ENCODE measurements around the gene NUF2. TPM values are rescaled to one million over a fixed set of nuclear protein-coding genes. Genes with fewer than 3 reads are reported as not detected.

The NUF2 gene
- polyA plus RNA-seq, 1 experiment: 8.1 TPM

GRCh38 chr1:163367721-163368120 lies 46.0 kb downstream of the NUF2 start:
- Histone ChIP-seq H3K27ac (ENCODE audit: low read depth, low read length) (no peak overlapping the region), H3K4me3 (ENCODE audit: low read depth, low read length) (no peak overlapping the region), H3K9me3 (ENCODE audit: control insufficient read depth, insufficient read depth, low read length) (no peaks in the 10 kb centered on the region), H3K27me3 (ENCODE audit: control insufficient read depth, insufficient read depth, low read length) (peaks cover 11% of the 10 kb centered on the region)
- POLR2A ChIA-PET: no interaction called here
- TF ChIP-seq CTCF (IDR thresholded peaks at IDR 0.05; ENCODE audit: low read depth, low read length): no peak
- CTCF ChIA-PET: interaction anchor here (0.6 to 1.7 kb wide), 3 partner anchors 9 to 1221 kb away, joined by 3 to 12 read pairs (median 3); no protein-coding TSS in a partner anchor
- DNase-seq (ENCODE audit: low read depth, low spot score): no peak

- POLR2A ChIA-PET: no interaction called here
- Histone ChIP-seq H3K9me3 (ENCODE audit: control insufficient read depth, insufficient read depth, low read length) (no peaks in the 10 kb centered on the region), H3K27ac (ENCODE audit: low read depth, low read length) (no peak overlapping the region), H3K4me3 (ENCODE audit: low read depth, low read length) (no peak overlapping the region), H3K27me3 (ENCODE audit: control insufficient read depth, insufficient read depth, low read length) (peaks cover 4% of the 10 kb centered on the region)
- DNase-seq (ENCODE audit: low read depth, low spot score): no peak
- TF ChIP-seq CTCF (IDR thresholded peaks at IDR 0.05; ENCODE audit: low read depth, low read length): no peak
- CTCF ChIA-PET: interaction anchor here (2.0 kb wide), 1 partner anchor 14 kb away, joined by 7 read pairs; no protein-coding TSS in a partner anchor
Observed at GRCh38 chr1:163372576-163372975, 50.8 kb downstream of the NUF2 start.

- POLR2A ChIA-PET: no interaction called here
- CTCF ChIA-PET: no interaction called here
- no peak overlapping the region for H3K27ac ChIP-seq (ENCODE audit: low read depth, low read length)
- no peak overlapping the region for H3K4me3 ChIP-seq (ENCODE audit: low read depth, low read length)
- no peak for DNase-seq (ENCODE audit: low read depth, low spot score)
- TF ChIP-seq CTCF (IDR thresholded peaks at IDR 0.05; ENCODE audit: low read depth, low read length): no peak
- no peaks in the 10 kb centered on the region for H3K9me3 ChIP-seq (ENCODE audit: control insufficient read depth, insufficient read depth, low read length)
- no peaks in the 10 kb centered on the region for H3K27me3 ChIP-seq (ENCODE audit: control insufficient read depth, insufficient read depth, low read length)
Observed at GRCh38 chr1:163378554-163378953, 56.8 kb downstream of the NUF2 start.

- ChIA-PET CTCF (no interaction called here), POLR2A (no interaction called here)
- no peak for DNase-seq (ENCODE audit: low read depth, low spot score)
Observed at GRCh38 chr1:163379801-163380200, 58.0 kb downstream of the NUF2 start.

More at GRCh38 chr1:163379801-163380200, 58.0 kb downstream of the NUF2 start:
- TF ChIP-seq CTCF (IDR thresholded peaks at IDR 0.05; ENCODE audit: low read depth, low read length): no peak
- Histone ChIP-seq H3K9me3 (ENCODE audit: control insufficient read depth, insufficient read depth, low read length) (no peaks in the 10 kb centered on the region), H3K4me3 (ENCODE audit: low read depth, low read length) (no peak overlapping the region), H3K27ac (ENCODE audit: low read depth, low read length) (no peak overlapping the region), H3K27me3 (ENCODE audit: control insufficient read depth, insufficient read depth, low read length) (no peaks in the 10 kb centered on the region)
